ENCODE results near the gene AP2A1. TPM values are rescaled to one million over a fixed set of nuclear protein-coding genes. Genes with fewer than 3 reads are reported as not detected.

Gene AP2A1
- total and polyA plus RNA-seq, 9 of the 15 experiments (the other 6 are each of a cell fraction or from before 2014, with no cell fraction given), result 0.55 to 150 (median 31.9) TPM

GRCh38 chr19:49812997-49813861 lies 46.4 kb downstream of the AP2A1 start, which contains the start of gene FUZ (continued):
- TF ChIP-seq THAP12 (CRISPR knock-in tag; IDR thresholded peaks at IDR 0.05) (no peak), ZNF584 (CRISPR knock-in tag; IDR thresholded peaks at IDR 0.05; ENCODE audit: low read depth) (no peak), UBTF (IDR thresholded peaks at IDR 0.05; ENCODE audit: borderline replicate concordance in 1 of 2, low read depth in 2 of 2, low read length in 2 of 2) (no peak), CBFB (CRISPR knock-in tag; IDR thresholded peaks at IDR 0.05) (no peak), ZNF146 (CRISPR knock-in tag; IDR thresholded peaks at IDR 0.05; ENCODE audit: unreplicated experiment) (no peak), POLR2H (tag; IDR thresholded peaks at IDR 0.05; ENCODE audit: low read depth) (no peak), WHSC1 (IDR thresholded peaks at IDR 0.05; ENCODE audit: low read length) (no peak), PKNOX1 (IDR thresholded peaks at IDR 0.05) (peak; percentile 49; the same call in 1 of the 2 replicates), MAFG (tag; conservative IDR thresholded peaks at IDR 0.05) (no peak), ZZZ3 (IDR thresholded peaks at IDR 0.05) (no peak), ATF3 (IDR thresholded peaks at IDR 0.05) (no peak), ATF3 (CRISPR knock-in tag; conservative IDR thresholded peaks at IDR 0.05) (no peak; the same call in 1 of the 2 replicates), NFE2 (IDR thresholded peaks at IDR 0.05; ENCODE audit: low read depth) (no peak), ZNF589 (CRISPR knock-in tag; IDR thresholded peaks at IDR 0.05; ENCODE audit: low read depth) (no peak), ZBTB43 (CRISPR knock-in tag; IDR thresholded peaks at IDR 0.05) (no peak), SMAD1 (IDR thresholded peaks at IDR 0.05; ENCODE audit: low read depth, low read length, partially characterized antibody) (no peak), LARP7 (IDR thresholded peaks at IDR 0.05) (no peak), HNRNPK (IDR thresholded peaks at IDR 0.05; ENCODE audit: low read depth, low read length, poor library complexity, severe bottlenecking) (no peak), GATA2 (CRISPR knock-in tag; IDR thresholded peaks at IDR 0.05) (no peak), SNRNP70 (optimal IDR thresholded peaks at IDR 0.05; ENCODE audit: low read depth, low read length) (no peak)
